Esophagus mucosa (tissue), 1 donor: ENCODE measurements around the gene SP140. TPM values are rescaled to one million over a fixed set of nuclear protein-coding genes. Genes with fewer than 3 reads are reported as not detected.
"Not testable (repeated sequence)": the region's sequence is repeated elsewhere in the genome, so short reads cannot be mapped to it uniquely, and the experiment has no call there.

Experiments
- ATAC-seq: fragments of 200-7000 bp; cut with Tn5 transposase; one replicate; pipeline ENCODE4 v1.9.1; 2020
- total RNA-seq: library from RNA; stranded (reverse); gene quantifications from one replicate; pipeline ENCODE4 v1.2.4, GENCODE V29; 2023
- donor health status: DM: yes; HTN: yes; CAD: no.

The SP140 gene
- total RNA-seq, 1 donor from 2014 or later = 0.96 TPM

GRCh38 chr2:230295192-230295591 is 69.7 kb downstream of the SP140 start:
- no peak for ATAC-seq

- no peak for ATAC-seq
These were observed 71.4 kb downstream of the SP140 start for GRCh38 chr2:230296917-230297316.

DNA sequence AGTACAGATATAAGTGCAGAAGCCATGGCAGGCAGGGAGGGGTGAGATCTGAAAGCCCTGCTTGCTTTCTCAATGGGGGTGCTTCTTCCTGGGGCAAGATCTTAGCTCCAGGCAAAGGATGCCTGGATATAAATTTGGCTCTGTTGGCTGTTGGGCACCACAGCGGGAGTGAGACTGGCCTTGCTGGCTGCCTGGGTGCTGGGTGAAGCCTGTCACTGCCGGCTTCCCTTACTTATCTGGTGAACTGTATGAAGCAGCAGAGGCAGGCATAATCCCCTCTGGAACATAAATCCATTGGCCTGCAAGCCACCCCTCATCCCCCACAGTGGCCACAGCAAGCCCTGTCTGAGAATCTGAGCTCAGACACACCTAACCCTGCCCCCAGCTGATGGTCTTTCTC is 74.1 kb downstream of the SP140 start:
- ATAC-seq = no peak

- no peak for ATAC-seq
These were observed 80.1 kb downstream of the SP140 start for GRCh38 chr2:230305416-230306275.

- ATAC-seq = no peak
These were observed 80.9 kb downstream of the SP140 start for GRCh38 chr2:230306474-230306873.

- no peak for ATAC-seq
These were observed 81.9 kb downstream of the SP140 start for GRCh38 chr2:230307485-230307884.

- ATAC-seq = no peak
These were observed 83.0 kb downstream of the SP140 start for GRCh38 chr2:230308402-230309000.

DNA sequence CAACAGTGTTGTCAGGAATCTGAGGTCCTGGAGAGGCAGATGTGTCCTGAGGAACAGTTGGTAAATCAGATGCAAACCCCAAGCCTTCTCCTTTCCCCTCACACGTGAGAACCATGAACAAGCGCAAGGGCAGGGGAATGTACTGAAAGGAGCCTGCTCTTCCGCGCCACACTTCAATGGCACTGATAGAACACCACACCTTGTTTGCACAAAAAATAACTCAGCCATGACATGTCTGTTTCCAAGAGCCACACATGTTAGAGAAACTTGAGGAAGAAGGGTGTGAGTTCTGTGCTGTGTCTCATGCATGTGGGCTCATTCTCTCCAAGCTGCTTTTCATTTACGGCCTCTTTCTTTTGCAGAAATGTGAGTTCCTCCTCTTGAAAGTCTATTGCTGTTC is 85.3 kb downstream of the SP140 start:
- ATAC-seq = peak; percentile 73

DNA sequence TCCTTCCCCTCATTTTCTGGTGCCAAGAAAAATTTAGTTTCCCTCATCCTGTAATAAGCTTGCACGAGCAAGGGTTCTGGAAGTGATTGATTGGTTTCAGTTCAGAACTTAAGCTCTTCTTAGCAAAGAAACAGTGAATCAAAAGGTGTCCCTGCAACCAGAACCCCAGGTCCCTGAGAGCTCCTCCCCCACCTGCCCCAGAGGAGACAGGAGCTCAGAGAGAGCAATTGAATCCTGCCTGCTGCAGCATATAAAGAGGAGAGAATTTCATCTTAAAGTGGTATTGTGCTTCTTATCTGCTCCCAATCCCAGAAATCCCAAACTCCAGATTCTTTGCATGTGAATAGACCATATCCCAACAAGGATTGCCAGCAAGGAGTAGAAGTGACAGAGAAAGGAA is 86.1 kb downstream of the SP140 start:
- not testable (repeated sequence) for ATAC-seq

- ATAC-seq = no peak
These were observed 87.1 kb downstream of the SP140 start for GRCh38 chr2:230312638-230313037.

DNA sequence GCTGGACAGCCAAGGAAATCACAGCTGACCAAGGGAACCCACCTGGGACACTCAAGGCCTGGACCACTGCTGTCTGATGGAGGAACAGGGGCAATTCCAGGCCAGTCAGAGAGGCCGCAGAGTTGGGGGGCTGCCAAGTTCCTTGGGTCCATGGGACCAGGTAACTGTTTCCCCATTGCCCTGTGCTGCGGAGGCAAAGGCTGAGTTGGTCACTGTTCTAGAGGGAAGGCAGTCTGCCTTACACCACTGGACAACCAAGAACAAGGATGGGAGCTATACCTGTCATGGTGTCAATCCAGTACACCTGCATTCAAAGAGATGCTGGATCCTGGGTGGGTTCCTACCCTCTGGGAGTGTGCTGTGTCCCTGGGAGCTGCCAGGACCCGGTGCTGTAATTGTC is 91.8 kb downstream of the SP140 start:
- ATAC-seq = no peak

- no peak for ATAC-seq
These were observed 92.9 kb downstream of the SP140 start for GRCh38 chr2:230318190-230319121.

- peak; percentile 82 for ATAC-seq
These were observed 93.8 kb downstream of the SP140 start for GRCh38 chr2:230319211-230319862.

- ATAC-seq = no peak
These were observed 95.5 kb downstream of the SP140 start for GRCh38 chr2:230321031-230321430.

- no peak for ATAC-seq
These were observed 97.2 kb downstream of the SP140 start for GRCh38 chr2:230322561-230323384.

- ATAC-seq = no peak
These were observed 98.0 kb downstream of the SP140 start for GRCh38 chr2:230323385-230324106.

DNA sequence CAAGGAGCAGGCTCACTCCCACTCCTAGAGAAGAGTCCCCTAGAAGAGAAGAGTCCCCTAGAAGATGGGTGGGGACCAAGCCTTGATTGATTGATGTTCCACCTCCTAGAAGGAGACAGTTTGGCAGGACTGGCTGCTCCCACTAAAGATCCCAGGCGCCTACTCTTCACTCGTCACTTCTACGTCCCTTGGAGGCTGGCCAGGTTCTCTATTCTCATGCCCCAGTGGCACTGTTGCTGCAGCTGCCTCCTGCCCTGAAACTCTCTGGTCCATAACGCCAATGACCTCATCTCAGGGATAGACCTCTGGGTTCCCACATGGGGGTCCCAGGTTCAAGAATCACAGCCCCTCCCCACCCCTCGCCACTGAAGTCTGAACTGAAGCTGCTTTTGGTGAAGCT is 99.0 kb downstream of the SP140 start:
- no peak for ATAC-seq

- ATAC-seq = no peak
These were observed 100.0 kb downstream of the SP140 start for GRCh38 chr2:230325316-230326243.
